ENCODE measurements around the gene MAPKBP1. TPM values are rescaled to one million over a fixed set of nuclear protein-coding genes. Genes with fewer than 3 reads are reported as not detected.
A peak's percentile ranks its signal among the peaks of the same experiment; 100 is the strongest.

MAPKBP1 gene
- polyA plus RNA-seq, 3 donors = 0.76 to 8.6 (median 1.1) TPM

- Mint-ChIP-seq H3K4me1 (peaks cover 19% of the 10 kb centered on the region), H3K27me3 (ENCODE audit: low read depth in 3 of 3) (no peaks in the 10 kb centered on the region), H3K27ac (no peak overlapping the region), H3K9me3 (no peaks in the 10 kb centered on the region), H3K36me3 (peaks cover 0 to 8% of the 10 kb centered on the region in 2 donors), H3K4me3 (no peak overlapping the region)
- no CpG with 5 or more reads among the region's 5 CpGs for WGBS (ENCODE audit: insufficient coverage)
- Histone ChIP-seq H3K36me3 (replicated peaks in 1 of 2; ENCODE audit: control insufficient read depth in 1 of 2, insufficient read depth in 2 of 2, low read length in 2 of 2) (no peaks in the 10 kb centered on the region), H2AFZ (ENCODE audit: insufficient read depth, low read depth, low read length, poor library complexity, severe bottlenecking) (no peak overlapping the region), H3K9me3 (replicated peaks in 1 of 2; ENCODE audit: control insufficient read depth in 1 of 2, insufficient read depth in 1 of 2, low read length in 2 of 2) (no peaks in the 10 kb centered on the region), H3K27ac (ENCODE audit: low read depth in 1 of 2, low read length in 2 of 2) (no peak overlapping the region), H3K4me3 (replicated peaks in 1 of 3; ENCODE audit: low read depth in 2 of 3, low read length in 3 of 3) (no peak overlapping the region), H3K4me1 (ENCODE audit: control insufficient read depth in 1 of 2, insufficient read depth in 2 of 2, low read length in 2 of 2) (no peaks in the 10 kb centered on the region), H4K20me1 (ENCODE audit: insufficient read depth, low read length) (peaks cover 5% of the 10 kb centered on the region), H3K9ac (ENCODE audit: insufficient read depth, low read length, poor library complexity, severe bottlenecking) (no peak overlapping the region), H3K79me2 (ENCODE audit: insufficient read depth, low read length) (no peaks in the 10 kb centered on the region), H3K4me2 (replicated peaks; ENCODE audit: extremely low read depth, low read length, poor library complexity, severe bottlenecking) (no peak overlapping the region), H3K27me3 (ENCODE audit: control insufficient read depth in 2 of 2, insufficient read depth in 2 of 2, low read length in 2 of 2) (no peaks in the 10 kb centered on the region)
- intact Hi-C loops (cut with micrococcal nuclease) = no loop called here
- no peak for TF ChIP-seq CTCF (IDR thresholded peaks at IDR 0.05)
- DNase-seq = no peak
Measured at GRCh38 chr15:41792000-41792637, 17.8 kb downstream of the MAPKBP1 start.

GRCh38 chr15:41794081-41794480 lies 19.8 kb downstream of the MAPKBP1 start:
- H3K27ac Mint-ChIP-seq = peak overlapping the region in 1 of 7 donors; percentile 14
- H3K4me1 ChIP-seq (ENCODE audit: control insufficient read depth in 1 of 2, insufficient read depth in 2 of 2, low read length in 2 of 2) = no peaks in the 10 kb centered on the region
- no peak overlapping the region for H3K9ac ChIP-seq (ENCODE audit: insufficient read depth, low read length, poor library complexity, severe bottlenecking)
- no peaks in the 10 kb centered on the region for H3K27me3 ChIP-seq (ENCODE audit: control insufficient read depth in 2 of 2, insufficient read depth in 2 of 2, low read length in 2 of 2)
- intact Hi-C loops (cut with micrococcal nuclease) = no loop called here
- H3K36me3 ChIP-seq (replicated peaks in 1 of 2; ENCODE audit: control insufficient read depth in 1 of 2, insufficient read depth in 2 of 2, low read length in 2 of 2) = no peaks in the 10 kb centered on the region
- no peak overlapping the region for H3K4me3 ChIP-seq (replicated peaks in 1 of 3; ENCODE audit: low read depth in 2 of 3, low read length in 3 of 3)
- H3K4me1 Mint-ChIP-seq = peaks cover 18% of the 10 kb centered on the region
- 90% methylated on average over 3 of the region's 4 CpGs for WGBS (ENCODE audit: insufficient coverage)
- H3K27ac ChIP-seq (ENCODE audit: low read depth in 1 of 2, low read length in 2 of 2) = no peak overlapping the region
- no peaks in the 10 kb centered on the region for H3K79me2 ChIP-seq (ENCODE audit: insufficient read depth, low read length)
- H2AFZ ChIP-seq (ENCODE audit: insufficient read depth, low read depth, low read length, poor library complexity, severe bottlenecking) = no peak overlapping the region
- DNase-seq = no peak
- no peaks in the 10 kb centered on the region for H4K20me1 ChIP-seq (ENCODE audit: insufficient read depth, low read length)
- no peaks in the 10 kb centered on the region for H3K9me3 ChIP-seq (replicated peaks in 1 of 2; ENCODE audit: control insufficient read depth in 1 of 2, insufficient read depth in 1 of 2, low read length in 2 of 2)
- no peak overlapping the region for H3K4me3 Mint-ChIP-seq
- H3K9me3 Mint-ChIP-seq = no peaks in the 10 kb centered on the region
- peaks cover 0 to 8% of the 10 kb centered on the region in 2 donors for H3K36me3 Mint-ChIP-seq
- H3K27me3 Mint-ChIP-seq (ENCODE audit: low read depth in 3 of 3) = no peaks in the 10 kb centered on the region
- H3K4me2 ChIP-seq (replicated peaks; ENCODE audit: extremely low read depth, low read length, poor library complexity, severe bottlenecking) = no peak overlapping the region
- no peak for TF ChIP-seq CTCF (IDR thresholded peaks at IDR 0.05)

All from CD14-positive monocyte (primary cell).